HG03025 (cell line): ENCODE measurements around the gene MAP3K4.

Source experiments
- ATAC-seq: cut with Tn5 transposase; IDR thresholded peaks from one replicate; pipeline ENCODE4 v1.9.1; 2021; ENCODE audit warnings: mild to moderate bottlenecking, moderate library complexity; ENCODE audit not compliant: unreplicated experiment, low FRiP score

The MAP3K4 gene

DNA sequence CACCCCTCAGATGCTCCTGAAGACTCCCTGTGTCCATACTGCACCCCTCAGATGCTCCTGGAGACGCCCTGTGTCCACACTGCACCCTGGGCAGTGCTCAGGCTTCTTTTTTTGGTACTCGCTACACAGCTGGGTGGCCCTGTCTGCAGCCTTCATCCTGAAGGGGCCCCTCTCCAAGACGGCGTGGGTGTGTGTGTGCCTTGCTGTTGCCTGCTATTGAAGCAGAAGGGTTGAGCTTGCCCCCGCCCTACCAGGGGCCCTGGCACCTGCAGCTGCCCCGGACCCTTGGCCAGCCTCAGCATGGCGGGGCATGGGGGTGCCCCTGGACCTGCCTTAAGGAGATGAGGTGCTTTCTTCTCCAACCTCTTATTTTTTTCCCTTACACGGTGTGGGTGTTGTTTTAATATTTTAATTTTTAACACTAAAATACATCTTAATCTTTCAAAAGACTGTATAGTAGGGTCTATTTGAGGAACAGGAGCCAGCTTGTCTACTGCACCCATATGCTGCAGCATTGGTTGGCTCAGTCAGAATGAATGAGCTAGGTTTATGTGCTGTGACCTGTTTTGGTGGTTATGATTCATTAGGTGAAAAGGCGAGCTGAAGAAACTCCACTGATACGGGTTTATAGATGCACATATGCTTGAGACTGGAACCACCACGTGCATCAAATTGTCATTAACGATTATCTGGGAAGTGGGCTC is 146.4 kb downstream of the MAP3K4 start:
- ATAC-seq: no peak

GRCh38 chr6:161138543-161139303 is 147.2 kb downstream of the MAP3K4 start:
- no peak for ATAC-seq

DNA sequence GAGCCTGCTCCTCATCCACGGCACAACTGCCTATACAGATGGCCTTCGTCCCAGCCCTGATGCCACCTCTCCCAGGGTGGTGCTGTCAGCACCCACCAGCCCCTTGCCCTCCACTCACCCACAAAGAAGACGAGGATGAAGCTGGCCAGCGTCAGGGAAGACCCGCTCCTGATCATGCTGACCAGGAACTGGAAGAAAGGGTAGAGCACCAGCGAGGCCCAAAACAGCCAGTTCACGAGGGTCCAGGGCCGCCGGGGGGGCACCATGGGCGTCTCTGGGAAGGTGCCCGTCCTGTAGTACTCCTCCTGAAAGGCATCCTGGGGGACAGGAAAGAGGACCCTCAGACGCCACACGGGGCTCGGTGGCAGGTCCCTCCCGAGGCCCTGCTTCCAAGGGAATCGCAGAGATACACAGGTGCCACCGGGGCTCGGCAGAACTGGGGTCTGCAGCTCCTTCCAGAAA is 147.8 kb downstream of the MAP3K4 start:
- ATAC-seq: no peak

- no peak for ATAC-seq
Measured at GRCh38 chr6:161139766-161140553, 148.4 kb downstream of the MAP3K4 start.

GRCh38 chr6:161140554-161140875 is 148.9 kb downstream of the MAP3K4 start:
- ATAC-seq: no peak

GRCh38 chr6:161141173-161141572 is 149.6 kb downstream of the MAP3K4 start:
- ATAC-seq: no peak

- ATAC-seq: no peak
Measured at GRCh38 chr6:161142957-161143296, 151.4 kb downstream of the MAP3K4 start.

DNA sequence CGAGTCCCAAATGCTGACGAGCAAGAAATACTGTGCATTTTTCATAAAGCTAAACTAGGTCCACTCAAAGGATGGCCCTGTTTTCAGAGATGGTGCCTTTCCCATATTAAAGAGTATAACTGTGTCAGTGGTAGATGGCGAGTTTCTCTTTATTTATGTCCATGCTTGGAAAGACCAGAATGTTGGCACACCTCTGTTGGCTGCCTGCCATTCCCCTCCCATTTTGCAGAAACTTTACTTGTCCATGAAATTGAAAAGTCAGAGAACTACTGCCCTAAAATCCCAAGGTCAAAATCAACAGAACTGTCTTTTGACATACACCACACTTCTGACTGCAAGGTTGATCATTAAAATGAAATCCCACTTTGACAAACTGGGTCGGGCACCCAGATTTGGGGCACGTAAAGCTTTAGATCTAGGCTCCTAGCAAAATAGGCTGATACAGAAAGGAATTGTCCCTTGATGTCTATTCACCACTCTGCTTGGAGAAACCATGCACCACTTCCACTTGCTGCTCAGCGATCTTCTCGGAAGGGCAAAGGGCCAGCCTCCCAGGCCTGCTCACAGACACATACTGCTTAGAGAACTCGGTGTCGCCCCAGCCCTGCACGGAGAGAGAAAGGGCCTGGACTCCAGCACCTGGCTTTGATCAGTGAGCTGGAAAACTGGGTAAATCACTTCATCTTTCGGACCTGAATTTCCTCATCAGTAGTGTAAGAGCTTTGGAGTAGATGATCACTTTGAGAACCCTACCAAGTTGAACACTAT is 152.3 kb downstream of the MAP3K4 start:
- ATAC-seq: no peak

GRCh38 chr6:161150136-161150535 is 158.6 kb downstream of the MAP3K4 start:
- ATAC-seq: no peak

DNA sequence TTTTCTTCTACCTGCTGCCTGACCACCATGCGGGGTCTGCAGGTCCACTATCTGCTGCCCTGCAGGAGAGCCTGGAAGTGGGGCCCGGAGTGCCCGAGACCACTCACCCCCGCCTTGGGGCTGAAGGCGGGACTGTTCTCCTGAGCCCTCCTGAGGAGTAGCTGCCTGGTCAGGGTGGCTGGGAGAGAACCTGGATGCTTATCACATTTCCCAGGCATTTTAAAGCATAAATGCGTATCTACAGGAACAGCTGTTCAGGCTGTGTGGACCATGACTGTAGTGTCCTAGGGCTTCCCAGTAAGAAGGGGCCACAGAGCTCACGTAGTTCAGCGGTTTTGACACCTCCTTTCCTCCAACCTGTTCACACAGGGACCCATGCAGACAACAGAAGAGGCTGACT is 159.0 kb downstream of the MAP3K4 start:
- no peak for ATAC-seq

- no peak for ATAC-seq
Measured at GRCh38 chr6:161151059-161151645, 159.6 kb downstream of the MAP3K4 start.

DNA sequence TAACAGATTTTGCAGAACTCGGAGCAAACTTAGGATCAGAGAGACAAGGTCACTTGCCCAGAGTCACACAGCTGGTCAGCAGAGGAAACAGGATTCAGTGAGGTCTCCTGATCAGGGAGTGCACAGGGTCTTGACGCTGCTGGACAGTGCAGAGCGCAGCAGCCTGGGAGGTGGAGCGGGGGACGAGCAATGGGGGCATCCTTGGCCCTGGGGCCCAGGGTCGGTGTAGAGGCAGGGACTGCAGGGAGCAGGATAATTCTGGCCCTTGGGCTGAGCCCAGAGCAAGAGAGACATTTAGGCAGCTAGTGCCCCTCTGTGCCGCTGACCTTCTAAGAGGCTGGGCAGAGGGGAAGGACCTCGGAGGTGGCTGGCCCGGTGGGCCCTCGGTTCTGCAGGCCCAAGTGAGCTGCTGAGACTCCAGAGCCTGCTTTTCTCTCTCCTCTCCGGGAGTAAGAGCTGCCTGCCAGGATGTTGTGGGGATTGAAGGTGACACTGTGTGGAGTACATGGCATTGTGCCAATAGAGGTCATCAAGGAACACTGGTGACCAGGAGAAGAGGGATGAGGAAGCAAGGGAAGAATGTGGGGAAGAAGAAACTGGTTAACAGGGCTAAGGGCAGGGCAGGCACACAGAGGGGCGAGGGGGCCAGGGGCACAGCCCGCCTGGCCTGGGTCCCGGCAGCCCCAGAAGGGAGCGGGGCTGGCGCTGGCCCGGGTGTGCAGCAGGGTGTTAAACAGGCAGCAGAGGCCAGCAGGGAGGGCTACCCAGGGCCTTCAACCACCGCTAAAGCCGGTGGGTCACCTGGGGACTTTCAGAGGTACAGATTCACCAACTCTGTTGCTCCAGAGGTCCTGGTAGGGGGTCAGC is 160.3 kb downstream of the MAP3K4 start:
- ATAC-seq: no peak

GRCh38 chr6:161152527-161152862 is 160.9 kb downstream of the MAP3K4 start:
- ATAC-seq: no peak

DNA sequence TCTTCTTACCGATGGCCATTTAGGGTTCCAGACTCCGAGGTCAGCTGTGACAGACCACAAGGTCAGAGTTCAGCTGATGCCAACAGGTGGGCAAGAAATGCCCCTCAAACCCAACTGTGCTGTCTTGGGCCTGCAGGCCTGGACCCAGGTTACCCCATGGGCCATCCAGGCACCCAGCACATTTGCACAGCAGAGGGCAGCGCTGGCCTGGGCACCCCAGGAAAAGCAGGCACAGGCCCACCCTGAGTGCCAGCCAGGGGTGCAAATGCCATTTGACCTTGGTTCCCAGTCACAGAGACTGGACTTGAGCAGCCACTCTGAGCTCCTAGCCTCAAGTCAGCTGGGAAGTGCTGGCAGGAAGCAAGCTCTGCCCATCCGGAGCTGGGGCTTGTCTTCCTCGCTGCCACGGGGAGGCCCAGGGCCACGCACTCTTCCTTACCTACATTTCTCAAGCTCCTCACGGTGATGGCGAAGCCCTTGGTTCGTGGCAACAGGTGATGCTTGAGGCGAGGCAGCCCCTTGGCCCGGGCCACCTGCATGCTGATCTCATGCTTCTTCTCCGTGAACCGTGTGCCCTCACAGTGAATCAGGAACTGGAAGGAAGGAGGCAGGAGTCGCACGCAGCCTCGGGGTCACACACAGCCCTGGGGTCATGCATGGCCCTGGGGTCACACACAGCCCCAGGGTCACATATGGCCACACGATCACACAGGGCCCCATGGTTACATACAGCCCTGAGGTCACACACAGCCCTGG is 161.5 kb downstream of the MAP3K4 start:
- no peak for ATAC-seq

DNA sequence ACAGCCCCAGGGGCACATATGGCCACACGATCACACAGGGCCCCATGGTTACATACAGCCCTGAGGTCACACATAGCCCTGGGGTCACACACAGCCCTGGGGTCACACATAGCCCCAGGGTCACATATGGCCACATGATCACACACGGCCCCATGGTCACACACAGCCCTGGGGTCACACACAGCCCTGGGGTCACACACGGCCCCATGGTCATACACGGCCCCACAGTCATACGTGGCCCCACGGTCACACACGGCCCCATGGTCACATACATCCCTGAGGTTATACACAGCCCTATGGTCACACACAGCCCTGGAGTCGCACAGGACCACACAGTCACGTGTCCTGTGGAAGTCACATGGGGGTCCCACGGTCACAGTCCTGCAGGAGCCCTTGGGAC is 162.2 kb downstream of the MAP3K4 start:
- no peak for ATAC-seq

- ATAC-seq: no peak
Measured at GRCh38 chr6:161154796-161155335, 163.3 kb downstream of the MAP3K4 start.

DNA sequence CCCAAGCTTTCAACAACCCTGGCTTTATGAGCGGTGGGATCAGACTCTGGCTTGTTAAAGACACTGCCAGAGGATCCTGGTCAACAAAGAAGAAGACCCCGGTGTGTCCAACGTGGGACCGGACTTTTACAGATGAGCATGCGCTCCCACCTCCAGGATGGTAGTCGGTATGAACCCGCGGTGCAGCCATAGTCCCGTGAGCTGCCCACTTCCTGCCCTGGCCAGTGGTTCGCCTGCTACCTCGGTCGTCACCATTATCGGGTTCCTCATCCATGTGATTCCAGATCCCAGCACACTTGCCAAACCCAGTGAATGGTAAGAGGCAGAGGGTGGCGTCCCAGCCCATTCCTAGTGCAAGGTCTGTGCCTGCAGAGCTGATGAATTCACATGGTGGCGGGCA is 169.6 kb downstream of the MAP3K4 start:
- no peak for ATAC-seq

GRCh38 chr6:161161889-161162624 is 170.5 kb downstream of the MAP3K4 start:
- ATAC-seq: no peak
